ENCODE measurements around the gene TPPP3.

Gene TPPP3

GRCh38 chr16:67393111-67393787, at the start of gene TPPP3:
Gene TPPP3 (minus strand): TSS chr16:67393498. CDS start chr16:67391111, 2,387 bp downstream.
- peak; percentile 67 for DNase-seq (ENCODE audit: low read depth)

- DNase-seq (ENCODE audit: low read depth) = no peak
Observed at GRCh38 chr16:67442581-67443255, 49.4 kb upstream of the TPPP3 start.

GRCh38 chr16:67441907-67442306, 48.6 kb upstream of the TPPP3 start:
- no peak for DNase-seq (ENCODE audit: low read depth)

- no peak for DNase-seq (ENCODE audit: low read depth)
Observed at GRCh38 chr16:67441271-67441753, 48.0 kb upstream of the TPPP3 start.

- DNase-seq (ENCODE audit: low read depth) = no peak
Observed at GRCh38 chr16:67438824-67439393, 45.6 kb upstream of the TPPP3 start.

GRCh38 chr16:67438098-67438791, 44.9 kb upstream of the TPPP3 start:
- no peak for DNase-seq (ENCODE audit: low read depth)

GRCh38 chr16:67437513-67437912, 44.2 kb upstream of the TPPP3 start:
- no peak for DNase-seq (ENCODE audit: low read depth)

GRCh38 chr16:67436640-67437193, 43.4 kb upstream of the TPPP3 start:
- no peak for DNase-seq (ENCODE audit: low read depth)

- DNase-seq (ENCODE audit: low read depth) = no peak
Observed at GRCh38 chr16:67435758-67436164, 42.5 kb upstream of the TPPP3 start.

- no peak for DNase-seq (ENCODE audit: low read depth)
Observed at GRCh38 chr16:67433131-67433719, 39.9 kb upstream of the TPPP3 start.

GRCh38 chr16:67432506-67432890, 39.2 kb upstream of the TPPP3 start:
- no peak for DNase-seq (ENCODE audit: low read depth)

- no peak for DNase-seq (ENCODE audit: low read depth)
Observed at GRCh38 chr16:67431775-67432505, 38.6 kb upstream of the TPPP3 start.

- no peak for DNase-seq (ENCODE audit: low read depth)
Observed at GRCh38 chr16:67430977-67431774, 37.9 kb upstream of the TPPP3 start, which contains the start of gene HSD11B2. Gene HSD11B2 (plus strand): TSS chr16:67431121. CDS start chr16:67431249, 128 bp downstream.

- DNase-seq (ENCODE audit: low read depth) = no peak
Observed at GRCh38 chr16:67430504-67430976, 37.2 kb upstream of the TPPP3 start.

- DNase-seq (ENCODE audit: low read depth) = no peak
Observed at GRCh38 chr16:67429799-67430503, 36.7 kb upstream of the TPPP3 start.

- DNase-seq (ENCODE audit: low read depth) = no peak
Observed at GRCh38 chr16:67429053-67429798, 35.9 kb upstream of the TPPP3 start.

- DNase-seq (ENCODE audit: low read depth) = no peak
Observed at GRCh38 chr16:67428146-67428731, 34.9 kb upstream of the TPPP3 start.

- DNase-seq (ENCODE audit: low read depth) = no peak
Observed at GRCh38 chr16:67426950-67427349, 33.7 kb upstream of the TPPP3 start.
